Type B pancreatic cell (in vitro differentiated cells): Measurements from ENCODE around the gene B4GALT3. TPM values are rescaled to one million over a fixed set of nuclear protein-coding genes. Genes with fewer than 3 reads are reported as not detected.

ENCODE experiments used
- DNase-seq: peaks from one replicate; pipeline ENCODE4 v3.0.0; 2021; ENCODE audit warnings: mixed read lengths; ENCODE audit not compliant: unreplicated experiment; ENCODE audit errors: extremely low spot score
- H3K27ac Mint-ChIP-seq: 2 replicates; pipeline ENCODE4 v1.8.0; 2021; ENCODE audit warnings: mild to moderate bottlenecking, mixed read lengths
- H3K27me3 Mint-ChIP-seq: 2 replicates; pipeline ENCODE4 v1.8.0; 2021; ENCODE audit warnings: mixed read lengths
- H3K36me3 Mint-ChIP-seq: 2 replicates; pipeline ENCODE4 v1.8.0; 2021; ENCODE audit warnings: mixed read lengths
- H3K4me1 Mint-ChIP-seq: one replicate; pipeline ENCODE4 v1.8.0; 2021; ENCODE audit warnings: mixed read lengths; ENCODE audit not compliant: unreplicated experiment
- H3K4me3 Mint-ChIP-seq: 2 replicates; pipeline ENCODE4 v1.8.0; 2021; ENCODE audit warnings: mild to moderate bottlenecking, mixed read lengths
- H3K9me3 Mint-ChIP-seq: 2 replicates; pipeline ENCODE4 v1.8.0; 2021; ENCODE audit warnings: mixed read lengths
- total RNA-seq: library from RNA; stranded (reverse); gene quantifications from 2 replicates; pipeline ENCODE4 v1.2.1, GENCODE V29; 2021; ENCODE audit warnings: low replicate concordance
- TF ChIP-seq, protein P1 (sequence below): fragments of 200-600 bp; sonication (generic); conservative IDR thresholded peaks from 2 replicates; pipeline ENCODE4 v1.5.0; 2021; ENCODE audit warnings: antibody characterized with exemption, mild to moderate bottlenecking

The B4GALT3 gene
- total RNA-seq, 1 donor from 2014 or later = 42.4 TPM

DNA sequence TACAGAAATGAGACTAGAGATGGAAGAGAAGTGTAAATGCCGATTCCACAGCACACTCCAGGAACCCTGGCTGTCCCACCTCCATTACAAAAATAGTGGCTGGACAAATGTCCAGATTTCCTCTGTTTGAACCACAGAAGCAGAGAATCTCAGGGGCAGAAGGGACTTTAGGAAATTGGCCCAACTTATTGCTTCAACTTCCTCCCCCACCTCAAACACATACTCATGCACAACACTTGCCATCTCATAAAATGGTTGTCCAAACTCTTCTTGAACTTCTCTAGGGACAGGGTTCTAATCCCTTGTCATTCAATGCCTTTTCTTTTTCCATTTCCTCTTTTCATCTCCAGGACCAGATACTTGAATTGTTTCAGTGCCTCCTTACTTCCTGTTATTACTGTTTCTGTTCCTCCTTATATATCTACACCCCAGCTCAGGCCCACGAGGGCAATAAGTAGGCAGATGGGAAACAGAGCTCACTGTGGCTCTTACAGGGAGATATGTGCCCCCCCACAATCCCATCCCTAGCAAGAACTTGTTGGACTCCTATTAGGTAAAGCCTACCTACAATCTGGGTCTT is 8.5 kb upstream of the B4GALT3 start:
- DNase-seq = no peak
- no peaks in the 10 kb centered on the region for H3K36me3 Mint-ChIP-seq
- H3K9me3 Mint-ChIP-seq = no peaks in the 10 kb centered on the region
- H3K4me3 Mint-ChIP-seq = no peak overlapping the region
- no peaks in the 10 kb centered on the region for H3K4me1 Mint-ChIP-seq
- H3K27ac Mint-ChIP-seq = no peak overlapping the region
- H3K27me3 Mint-ChIP-seq = no peaks in the 10 kb centered on the region
- TF ChIP-seq, protein P1, sequence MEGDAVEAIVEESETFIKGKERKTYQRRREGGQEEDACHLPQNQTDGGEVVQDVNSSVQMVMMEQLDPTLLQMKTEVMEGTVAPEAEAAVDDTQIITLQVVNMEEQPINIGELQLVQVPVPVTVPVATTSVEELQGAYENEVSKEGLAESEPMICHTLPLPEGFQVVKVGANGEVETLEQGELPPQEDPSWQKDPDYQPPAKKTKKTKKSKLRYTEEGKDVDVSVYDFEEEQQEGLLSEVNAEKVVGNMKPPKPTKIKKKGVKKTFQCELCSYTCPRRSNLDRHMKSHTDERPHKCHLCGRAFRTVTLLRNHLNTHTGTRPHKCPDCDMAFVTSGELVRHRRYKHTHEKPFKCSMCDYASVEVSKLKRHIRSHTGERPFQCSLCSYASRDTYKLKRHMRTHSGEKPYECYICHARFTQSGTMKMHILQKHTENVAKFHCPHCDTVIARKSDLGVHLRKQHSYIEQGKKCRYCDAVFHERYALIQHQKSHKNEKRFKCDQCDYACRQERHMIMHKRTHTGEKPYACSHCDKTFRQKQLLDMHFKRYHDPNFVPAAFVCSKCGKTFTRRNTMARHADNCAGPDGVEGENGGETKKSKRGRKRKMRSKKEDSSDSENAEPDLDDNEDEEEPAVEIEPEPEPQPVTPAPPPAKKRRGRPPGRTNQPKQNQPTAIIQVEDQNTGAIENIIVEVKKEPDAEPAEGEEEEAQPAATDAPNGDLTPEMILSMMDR = no peak

DNA sequence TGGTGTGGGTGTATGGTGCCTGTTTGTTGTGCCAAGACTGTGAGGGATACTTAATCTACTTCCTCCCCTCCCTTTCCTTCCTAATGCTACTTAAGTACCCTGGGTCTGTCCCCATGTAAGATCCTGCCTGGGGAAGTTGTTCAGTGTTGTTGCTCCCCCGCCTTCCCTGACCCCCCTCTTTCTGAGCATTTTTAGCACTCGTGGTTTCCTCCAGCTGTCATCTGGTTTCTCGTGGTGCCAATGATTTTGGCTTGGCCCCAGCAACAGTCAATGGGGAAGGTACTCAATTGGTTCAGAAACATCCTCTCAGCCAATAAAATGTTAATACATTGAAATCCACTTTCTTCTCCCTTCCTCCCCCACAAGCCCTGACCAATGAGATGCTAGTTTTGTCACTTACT is 8.0 kb upstream of the B4GALT3 start:
- Mint-ChIP-seq H3K4me3 (no peak overlapping the region), H3K9me3 (no peaks in the 10 kb centered on the region), H3K4me1 (no peaks in the 10 kb centered on the region), H3K27ac (no peak overlapping the region), H3K27me3 (no peaks in the 10 kb centered on the region), H3K36me3 (no peaks in the 10 kb centered on the region)
- TF ChIP-seq, protein P1 = no peak
- no peak for DNase-seq

DNA sequence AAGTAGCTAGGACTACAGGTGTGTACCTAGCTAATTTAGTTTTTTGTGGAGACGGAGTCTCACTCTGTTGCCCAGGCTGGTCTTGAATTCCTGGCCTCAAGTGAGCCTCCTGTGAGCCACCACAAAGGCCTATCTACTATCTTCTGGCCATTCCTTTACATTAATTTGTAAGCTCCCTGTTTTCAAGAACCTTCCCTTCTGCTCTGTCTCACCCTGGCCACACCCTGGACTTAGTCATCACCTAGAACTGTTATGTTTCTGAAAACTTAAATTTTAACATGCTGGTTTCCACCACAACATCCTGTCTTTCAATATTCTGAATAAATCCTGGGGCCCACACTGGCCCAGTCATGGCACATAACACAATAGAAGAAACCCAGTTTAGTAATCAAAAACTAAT is 4.9 kb upstream of the B4GALT3 start:
- Mint-ChIP-seq H3K4me1 (peaks cover 9% of the 10 kb centered on the region), H3K27me3 (no peaks in the 10 kb centered on the region), H3K36me3 (peaks cover 1% of the 10 kb centered on the region), H3K4me3 (no peak overlapping the region), H3K27ac (no peak overlapping the region), H3K9me3 (no peaks in the 10 kb centered on the region)
- TF ChIP-seq, protein P1 = no peak
- no peak for DNase-seq

DNA sequence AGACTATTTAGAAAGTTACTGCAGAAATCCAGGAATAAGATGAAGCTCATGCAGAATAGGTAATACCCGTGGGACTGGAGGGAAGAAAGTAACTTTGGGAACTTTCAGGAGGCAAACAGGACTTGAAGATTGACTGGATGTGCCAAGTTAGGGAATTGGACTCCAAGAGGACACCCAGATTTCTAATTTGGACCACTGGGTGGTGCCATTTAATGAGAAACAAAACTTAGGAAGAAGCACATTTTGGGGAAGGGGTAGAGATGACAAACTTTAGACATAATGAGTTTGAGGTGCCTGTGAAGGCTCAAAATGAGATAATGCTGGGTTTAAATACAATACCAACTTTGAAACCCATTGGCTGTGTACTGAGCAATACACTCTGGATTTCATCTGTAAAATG is 3.3 kb upstream of the B4GALT3 start:
- TF ChIP-seq, protein P1 = peak; percentile 43
- no peak for DNase-seq
- peak overlapping the region; percentile 28 for H3K27ac Mint-ChIP-seq
- peaks cover 3% of the 10 kb centered on the region for H3K36me3 Mint-ChIP-seq
- H3K9me3 Mint-ChIP-seq = no peaks in the 10 kb centered on the region
- H3K4me1 Mint-ChIP-seq = peaks cover 21% of the 10 kb centered on the region
- no peak overlapping the region for H3K4me3 Mint-ChIP-seq
- H3K27me3 Mint-ChIP-seq = no peaks in the 10 kb centered on the region

DNA sequence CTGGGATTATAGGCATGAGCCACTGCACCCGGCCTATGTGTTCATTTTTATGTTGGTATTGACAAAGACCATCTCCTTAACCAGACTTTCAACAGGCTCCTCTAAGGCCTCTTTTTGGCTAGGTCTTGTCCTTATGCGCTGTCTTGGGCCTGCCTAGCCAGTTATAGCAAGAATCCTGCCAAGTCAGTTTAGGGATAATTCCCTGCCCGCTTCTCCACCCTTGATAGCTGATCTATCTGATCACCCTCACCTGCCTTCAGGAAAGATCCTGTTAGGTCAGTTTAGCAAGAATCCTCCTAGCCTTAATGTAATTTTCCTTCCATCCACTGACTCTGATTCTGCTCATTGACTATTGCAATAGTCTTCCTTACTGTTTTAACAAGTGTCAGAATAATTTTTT is 2.4 kb upstream of the B4GALT3 start:
- peaks cover 7% of the 10 kb centered on the region for H3K36me3 Mint-ChIP-seq
- peak overlapping the region; percentile 94 for H3K27ac Mint-ChIP-seq
- peaks cover 26% of the 10 kb centered on the region for H3K4me1 Mint-ChIP-seq
- H3K4me3 Mint-ChIP-seq = peak overlapping the region; percentile 75
- no peaks in the 10 kb centered on the region for H3K9me3 Mint-ChIP-seq
- TF ChIP-seq, protein P1 = no peak
- H3K27me3 Mint-ChIP-seq = no peaks in the 10 kb centered on the region
- DNase-seq = no peak

DNA sequence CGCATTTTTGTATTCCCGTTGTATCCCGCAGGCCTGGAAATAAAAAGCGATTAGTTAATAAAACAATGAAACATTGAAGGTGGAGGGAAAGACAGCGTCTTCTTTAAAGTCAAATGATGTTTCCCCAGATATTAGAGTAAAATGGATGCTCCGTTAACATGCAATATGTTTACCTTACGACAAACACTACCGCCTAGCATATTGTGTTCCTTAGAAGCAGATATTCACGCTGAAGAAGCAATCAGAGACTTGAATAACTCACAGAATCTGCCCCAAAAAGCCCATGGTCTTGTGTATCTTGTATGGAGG is 583 bp upstream of the B4GALT3 start:
- Mint-ChIP-seq H3K36me3 (peaks cover 18% of the 10 kb centered on the region), H3K9me3 (no peaks in the 10 kb centered on the region), H3K4me3 (peak overlapping the region; percentile 100), H3K27ac (peak overlapping the region; percentile 98), H3K4me1 (peaks cover 26% of the 10 kb centered on the region), H3K27me3 (no peaks in the 10 kb centered on the region)
- no peak for DNase-seq
- TF ChIP-seq, protein P1 = peak; percentile 6
